ENCODE measurements around the gene CLIC3. TPM values are rescaled to one million over a fixed set of nuclear protein-coding genes. Genes with fewer than 3 reads are reported as not detected.

CLIC3 gene
- total RNA-seq, 2 experiments from 2014 or later: not detected

DNA sequence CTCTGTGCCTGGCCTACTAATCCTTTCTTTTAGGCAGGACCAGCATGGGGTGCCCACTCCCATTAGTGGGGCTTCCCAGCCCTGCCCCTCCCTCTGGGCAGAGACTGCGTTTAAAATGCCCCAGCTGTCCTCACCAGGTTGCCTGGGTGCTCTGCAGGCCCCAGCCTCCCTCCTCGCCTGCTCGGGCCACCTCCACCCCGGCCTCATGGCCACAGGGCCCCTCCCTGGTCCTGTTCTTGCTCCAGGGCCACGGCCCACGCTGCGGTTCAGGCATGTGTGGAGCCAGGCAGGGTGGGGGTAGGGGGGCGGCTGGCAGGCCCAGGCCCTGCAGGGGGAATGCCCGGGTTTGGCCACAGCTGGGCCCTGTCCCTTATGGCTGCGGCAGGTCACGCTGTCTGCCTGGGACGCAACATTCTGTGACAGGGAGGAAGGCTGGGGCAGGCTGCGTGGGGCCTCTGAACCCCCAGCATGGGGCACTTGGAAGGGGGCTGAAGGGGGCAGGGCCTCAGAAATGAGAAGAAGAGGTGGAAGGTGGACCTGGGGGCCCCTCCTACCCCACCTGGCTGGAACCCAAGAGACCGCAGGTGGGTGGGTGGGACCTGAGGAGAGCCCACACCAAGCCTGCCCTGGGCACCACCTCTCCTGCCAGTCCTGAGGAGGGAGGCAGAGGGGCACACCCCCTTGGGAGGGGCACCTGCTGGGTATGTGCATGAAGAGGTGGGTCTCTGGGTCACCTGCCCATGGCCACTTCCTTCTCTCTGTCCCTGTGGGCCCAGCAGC is 44.6 kb downstream of the CLIC3 start, which contains the start of gene LCN12:
TSS of gene LCN12 (plus strand) at position 733 of the 780 bp plus-strand sequence. CDS start 55 bp downstream, outside the sequence.
- Histone ChIP-seq H3K4me2 (ENCODE audit: low read length) (no peak within 1 kb of the TSS), H3K27ac (ENCODE audit: low read depth, low read length, poor library complexity, severe bottlenecking) (no peak within 1 kb of the TSS), H3K79me2 (ENCODE audit: insufficient read depth, low read depth, low read length) (no peaks in the 10 kb centered on the region), H3K4me3 (ENCODE audit: low read depth, low read length, poor library complexity, severe bottlenecking) (no peak within 1 kb of the TSS), H4K20me1 (ENCODE audit: insufficient read depth, low read length) (no peaks in the 10 kb centered on the region), H2AFZ (ENCODE audit: low read length) (no peak within 1 kb of the TSS), H3K9me3 (ENCODE audit: low read length) (no peaks in the 10 kb centered on the region), H3K9me2 (ENCODE audit: insufficient read depth, low read length) (no peaks in the 10 kb centered on the region), H3K36me3 (ENCODE audit: insufficient read depth, low read length) (no peaks in the 10 kb centered on the region), H3K4me1 (ENCODE audit: insufficient read depth, low read length, poor library complexity, severe bottlenecking) (peaks cover 22% of the 10 kb centered on the region)
- BruUV-seq (replicated peaks): no TSS peak
- TF ChIP-seq, protein P1, sequence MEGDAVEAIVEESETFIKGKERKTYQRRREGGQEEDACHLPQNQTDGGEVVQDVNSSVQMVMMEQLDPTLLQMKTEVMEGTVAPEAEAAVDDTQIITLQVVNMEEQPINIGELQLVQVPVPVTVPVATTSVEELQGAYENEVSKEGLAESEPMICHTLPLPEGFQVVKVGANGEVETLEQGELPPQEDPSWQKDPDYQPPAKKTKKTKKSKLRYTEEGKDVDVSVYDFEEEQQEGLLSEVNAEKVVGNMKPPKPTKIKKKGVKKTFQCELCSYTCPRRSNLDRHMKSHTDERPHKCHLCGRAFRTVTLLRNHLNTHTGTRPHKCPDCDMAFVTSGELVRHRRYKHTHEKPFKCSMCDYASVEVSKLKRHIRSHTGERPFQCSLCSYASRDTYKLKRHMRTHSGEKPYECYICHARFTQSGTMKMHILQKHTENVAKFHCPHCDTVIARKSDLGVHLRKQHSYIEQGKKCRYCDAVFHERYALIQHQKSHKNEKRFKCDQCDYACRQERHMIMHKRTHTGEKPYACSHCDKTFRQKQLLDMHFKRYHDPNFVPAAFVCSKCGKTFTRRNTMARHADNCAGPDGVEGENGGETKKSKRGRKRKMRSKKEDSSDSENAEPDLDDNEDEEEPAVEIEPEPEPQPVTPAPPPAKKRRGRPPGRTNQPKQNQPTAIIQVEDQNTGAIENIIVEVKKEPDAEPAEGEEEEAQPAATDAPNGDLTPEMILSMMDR (conservative IDR thresholded peaks at IDR 0.05; ENCODE audit: low read length): no peak
- TF ChIP-seq EZH2phosphoT487 (IDR thresholded peaks at IDR 0.05; ENCODE audit: borderline replicate concordance, low read depth, low read length): no peak
- CTCF ChIA-PET (ENCODE audit: unreplicated experiment): interaction anchor here (0.6 kb wide), 1 partner anchor 44 kb away, joined by 3 read pairs; the partner anchor contains the start of gene CLIC3
- POLR2A ChIA-PET: interaction anchor here (0.6 kb wide), 1 partner anchor 144 kb away, joined by 3 read pairs; no protein-coding TSS in a partner anchor
- intact Hi-C loops (cut with micrococcal nuclease; ENCODE audit: unreplicated experiment): no loop called here
- no peak for DNase-seq (ENCODE audit: low spot score)

DNA sequence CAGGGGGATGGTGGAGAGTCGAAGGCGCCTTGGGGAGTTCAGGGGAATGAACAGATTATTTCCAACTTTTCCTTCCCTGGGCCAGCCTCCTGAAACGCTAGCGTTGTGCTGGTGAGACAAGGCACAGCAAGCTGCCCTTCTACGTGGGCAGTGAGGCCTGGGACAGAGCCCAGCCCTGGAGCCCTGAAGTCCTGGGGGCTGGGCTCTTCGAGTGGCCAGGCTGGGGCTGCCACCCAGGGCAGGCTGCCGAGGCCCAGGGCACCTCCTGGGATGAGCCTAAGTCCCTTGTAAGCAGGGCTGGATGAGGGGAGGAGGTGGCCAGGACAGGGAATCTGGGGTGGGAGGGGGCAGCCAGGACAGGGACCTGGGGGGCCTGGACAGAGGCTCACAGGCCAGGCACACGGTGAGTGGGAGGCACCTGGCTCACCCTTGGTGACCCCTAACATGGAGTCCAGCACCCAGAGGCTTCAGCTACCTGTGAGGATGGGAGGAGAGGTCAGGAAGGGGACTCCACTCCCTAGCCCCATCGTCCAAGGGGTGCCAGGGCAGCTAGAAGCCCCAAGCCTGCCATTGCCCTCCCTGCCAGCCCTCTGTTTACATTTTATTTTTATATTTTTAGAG is 45.6 kb downstream of the CLIC3 start:
- ChIA-PET POLR2A (no interaction called here), CTCF (ENCODE audit: unreplicated experiment) (no interaction called here)
- Histone ChIP-seq H3K4me1 (ENCODE audit: insufficient read depth, low read length, poor library complexity, severe bottlenecking) (peaks cover 22% of the 10 kb centered on the region), H3K4me3 (ENCODE audit: low read depth, low read length, poor library complexity, severe bottlenecking) (peak overlapping the region; percentile 72), H3K9me3 (ENCODE audit: low read length) (no peaks in the 10 kb centered on the region), H3K9me2 (ENCODE audit: insufficient read depth, low read length) (no peaks in the 10 kb centered on the region), H3K79me2 (ENCODE audit: insufficient read depth, low read depth, low read length) (no peaks in the 10 kb centered on the region), H2AFZ (ENCODE audit: low read length) (peak overlapping the region; percentile 83; the same call in 1 of the 2 replicates), H3K27ac (ENCODE audit: low read depth, low read length, poor library complexity, severe bottlenecking) (peak overlapping the region; percentile 45), H3K4me2 (ENCODE audit: low read length) (peak overlapping the region; percentile 97), H3K36me3 (ENCODE audit: insufficient read depth, low read length) (no peaks in the 10 kb centered on the region), H4K20me1 (ENCODE audit: insufficient read depth, low read length) (no peaks in the 10 kb centered on the region)
- no peak for DNase-seq (ENCODE audit: low spot score)
- no peak for TF ChIP-seq EZH2phosphoT487 (IDR thresholded peaks at IDR 0.05; ENCODE audit: borderline replicate concordance, low read depth, low read length)
- intact Hi-C loops (cut with micrococcal nuclease; ENCODE audit: unreplicated experiment): no loop called here
- BruUV-seq (replicated peaks): no TSS peak

- Histone ChIP-seq H3K27ac (ENCODE audit: low read depth, low read length, poor library complexity, severe bottlenecking) (peak overlapping the region; percentile 45), H3K36me3 (ENCODE audit: insufficient read depth, low read length) (no peaks in the 10 kb centered on the region), H3K9me2 (ENCODE audit: insufficient read depth, low read length) (no peaks in the 10 kb centered on the region), H3K4me1 (ENCODE audit: insufficient read depth, low read length, poor library complexity, severe bottlenecking) (peaks cover 24% of the 10 kb centered on the region), H3K4me3 (ENCODE audit: low read depth, low read length, poor library complexity, severe bottlenecking) (peak overlapping the region; percentile 72), H3K79me2 (ENCODE audit: insufficient read depth, low read depth, low read length) (no peaks in the 10 kb centered on the region), H4K20me1 (ENCODE audit: insufficient read depth, low read length) (no peaks in the 10 kb centered on the region), H2AFZ (ENCODE audit: low read length) (peak overlapping the region; percentile 83), H3K9me3 (ENCODE audit: low read length) (no peaks in the 10 kb centered on the region), H3K4me2 (ENCODE audit: low read length) (peak overlapping the region; percentile 97)
- CTCF ChIA-PET (ENCODE audit: unreplicated experiment): interaction anchor here (0.6 kb wide), 1 partner anchor 80 kb away, joined by 4 read pairs; no protein-coding TSS in a partner anchor
- no peak for TF ChIP-seq EZH2phosphoT487 (IDR thresholded peaks at IDR 0.05; ENCODE audit: borderline replicate concordance, low read depth, low read length)
- TF ChIP-seq, protein P1 (conservative IDR thresholded peaks at IDR 0.05; ENCODE audit: low read length): peak; percentile 25; the same call in 1 of the 2 replicates
- DNase-seq (ENCODE audit: low spot score): peak; percentile 96
- BruUV-seq (replicated peaks): no TSS peak
- intact Hi-C loops (cut with micrococcal nuclease; ENCODE audit: unreplicated experiment): no loop called here
- POLR2A ChIA-PET: no interaction called here
Measured at GRCh38 chr9:136949817-136950655, 46.3 kb downstream of the CLIC3 start.
